ENCODE results near the gene RIMKLB. TPM values are rescaled to one million over a fixed set of nuclear protein-coding genes. Genes with fewer than 3 reads are reported as not detected.
A peak's percentile ranks its signal among the peaks of the same experiment; 100 is the strongest.
"Not testable (repeated sequence)": the region's sequence is repeated elsewhere in the genome, so short reads cannot be mapped to it uniquely, and the experiment has no call there.

Gene RIMKLB
- total RNA-seq, 1 experiment from 2014 or later: 18.0 TPM

GRCh38 chr12:8817856-8818255, 120.1 kb downstream of the RIMKLB start:
- DNase-seq (ENCODE audit: low read depth): no peak

DNA sequence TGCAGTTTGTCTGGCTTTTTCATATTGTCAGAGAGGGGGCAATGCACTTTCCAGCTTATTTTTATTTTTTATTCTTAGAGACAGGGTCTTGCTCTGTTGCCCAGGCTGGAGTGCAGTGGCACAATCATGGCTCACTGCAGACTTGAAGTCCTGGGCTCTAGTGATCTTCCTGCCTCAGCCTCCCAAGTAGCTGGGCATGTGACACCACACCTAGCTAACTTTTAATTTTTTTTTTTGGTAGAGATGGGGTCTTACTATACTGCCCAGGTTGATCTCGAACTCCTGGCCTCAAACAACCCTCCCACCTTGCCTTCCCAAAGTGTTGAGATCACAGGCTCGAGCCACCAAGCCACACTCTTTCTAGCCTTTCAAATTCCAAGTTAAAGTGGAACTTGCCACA, 120.7 kb downstream of the RIMKLB start:
- DNase-seq (ENCODE audit: low read depth): no peak

GRCh38 chr12:8819666-8819980, 121.8 kb downstream of the RIMKLB start:
- peak; percentile 7 for DNase-seq (ENCODE audit: low read depth)

- not testable (repeated sequence) for DNase-seq (ENCODE audit: low read depth)
Observed at GRCh38 chr12:8820676-8821407, 123.1 kb downstream of the RIMKLB start.

- DNase-seq (ENCODE audit: low read depth): no peak
Observed at GRCh38 chr12:8821591-8821990, 123.8 kb downstream of the RIMKLB start.

- no peak for DNase-seq (ENCODE audit: low read depth)
Observed at GRCh38 chr12:8822298-8822697, 124.5 kb downstream of the RIMKLB start, which contains the start of gene A2ML1. Gene A2ML1, plus strand, starts transcription at chr12:8822621. Its CDS starts 31 bp downstream, at chr12:8822652.

DNA sequence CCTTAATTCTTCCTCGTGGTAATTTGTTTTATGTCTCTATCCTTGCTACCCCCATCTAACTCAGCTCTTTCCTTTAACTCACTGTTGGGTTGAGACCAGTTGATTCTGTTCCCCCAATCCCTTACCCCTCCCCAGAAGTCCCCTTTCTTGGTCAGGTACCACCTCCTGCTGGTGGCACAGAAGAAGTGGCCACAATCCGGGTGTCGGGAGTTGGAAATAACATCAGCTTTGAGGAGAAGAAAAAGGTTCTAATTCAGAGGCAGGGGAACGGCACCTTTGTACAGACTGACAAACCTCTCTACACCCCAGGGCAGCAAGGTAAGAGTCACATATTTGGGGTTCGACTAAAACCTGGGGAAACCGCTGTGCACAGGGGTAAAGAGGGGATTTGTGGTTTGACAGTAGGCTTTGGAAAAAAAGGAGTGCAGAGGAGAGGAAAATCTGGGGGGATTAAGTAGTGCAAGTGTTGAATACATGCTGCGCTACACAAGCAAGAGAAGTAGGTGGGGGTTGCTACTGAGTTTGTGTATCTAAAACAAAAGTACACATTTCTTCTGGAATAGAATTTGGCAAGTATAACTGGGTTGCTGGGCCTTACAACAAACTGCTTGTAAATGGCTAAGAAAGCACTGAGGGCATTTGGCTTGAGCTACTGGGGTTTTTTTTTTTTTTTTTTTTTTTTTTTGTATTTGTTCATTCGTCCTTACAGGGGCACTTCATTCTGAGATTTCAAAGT, 125.9 kb downstream of the RIMKLB start:
- no peak for DNase-seq (ENCODE audit: low read depth)

DNA sequence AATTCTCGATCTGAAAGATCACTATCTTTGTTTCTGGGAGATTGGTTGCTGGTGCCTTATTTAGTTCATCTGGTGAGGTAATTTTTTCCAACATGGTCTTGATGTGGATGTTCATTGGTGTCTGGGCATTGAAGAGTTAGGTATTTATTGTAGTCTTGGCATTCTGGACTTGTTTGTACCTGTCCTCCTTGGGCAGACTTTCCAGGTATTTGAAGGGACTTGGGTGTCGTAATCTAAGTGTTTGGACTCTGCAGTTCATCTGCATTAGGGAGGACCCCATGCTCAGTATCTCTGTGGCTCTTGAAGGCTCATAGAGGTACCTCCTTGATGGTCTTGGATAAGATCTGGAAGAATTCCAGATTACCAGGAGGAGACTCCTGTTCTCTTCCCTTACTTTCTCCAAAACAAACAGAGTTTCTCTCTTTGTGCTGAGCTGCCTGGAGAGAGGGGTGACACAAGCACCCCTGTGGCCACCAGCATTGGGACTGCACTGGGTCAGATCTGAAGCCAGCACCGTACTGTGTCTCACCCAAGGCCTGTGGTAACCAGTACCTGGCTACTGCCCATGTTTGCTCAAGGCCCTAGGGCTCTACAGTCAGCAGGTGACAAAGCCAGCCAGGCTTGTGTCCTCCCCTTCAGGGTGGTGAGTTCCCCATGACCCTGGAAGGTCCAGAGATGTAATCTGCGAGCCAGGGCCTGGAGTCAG, 129.9 kb downstream of the RIMKLB start:
- DNase-seq (ENCODE audit: low read depth): no peak

- no peak for DNase-seq (ENCODE audit: low read depth)
Observed at GRCh38 chr12:8828257-8829124, 130.7 kb downstream of the RIMKLB start.

DNA sequence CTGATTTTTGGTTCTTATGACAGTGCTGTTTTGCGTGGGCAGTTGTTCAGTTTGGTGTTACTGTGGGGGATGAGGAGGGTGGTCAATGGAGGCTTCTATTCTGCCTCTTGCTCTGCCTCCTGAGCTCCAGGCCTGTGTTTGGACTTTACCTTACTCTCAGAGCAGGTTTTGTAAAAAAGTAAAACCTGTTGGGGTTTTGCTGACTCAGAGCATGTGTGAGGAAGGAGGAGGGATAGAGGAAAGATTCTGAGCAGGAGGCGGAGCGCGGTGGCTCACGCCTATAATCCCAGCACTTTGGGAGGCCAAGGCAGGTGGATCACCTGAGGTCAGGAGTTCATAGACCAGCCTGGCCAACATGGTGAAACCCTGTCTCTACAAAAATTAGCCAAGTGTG, 131.3 kb downstream of the RIMKLB start:
- no peak for DNase-seq (ENCODE audit: low read depth)

DNA sequence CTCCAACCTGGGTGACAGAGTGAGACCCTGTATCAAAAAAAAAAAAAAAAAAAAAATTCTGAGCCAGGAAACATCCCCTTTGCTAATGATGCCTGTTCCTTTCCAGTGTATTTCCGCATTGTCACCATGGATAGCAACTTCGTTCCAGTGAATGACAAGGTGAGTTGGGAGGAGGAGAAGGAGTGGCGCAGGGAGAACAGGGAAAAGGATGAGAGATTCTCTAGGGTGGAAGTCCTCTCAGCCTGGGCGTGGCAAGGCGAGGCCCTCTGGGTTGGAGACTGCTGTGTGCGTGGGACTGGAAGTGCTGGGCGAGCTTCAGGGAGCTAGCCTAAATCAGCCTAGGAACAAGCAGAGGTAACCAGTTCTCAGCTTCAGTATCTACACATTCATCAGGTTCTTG, 131.8 kb downstream of the RIMKLB start:
- no peak for DNase-seq (ENCODE audit: low read depth)

- no peak for DNase-seq (ENCODE audit: low read depth)
Observed at GRCh38 chr12:8831116-8831515, 133.3 kb downstream of the RIMKLB start.

- no peak for DNase-seq (ENCODE audit: low read depth)
Observed at GRCh38 chr12:8832500-8832899, 134.7 kb downstream of the RIMKLB start.

Other genes with a start within 250 kb of the RIMKLB start
- gene CLEC6A, start 242.0 kb upstream of the RIMKLB start, total RNA-seq (2014; rRNA removed; shearing (Covaris generic)): not detected in 2 replicates
- gene CLEC4D, start 184.5 kb upstream of the RIMKLB start, total RNA-seq (2014; rRNA removed; shearing (Covaris generic)): not detected in 2 replicates
- gene CLEC4E, start 157.1 kb upstream of the RIMKLB start, total RNA-seq (2014; rRNA removed; shearing (Covaris generic)): not detected in 2 replicates
- not detected in 2 replicates for gene AICDA, start 85.1 kb upstream of the RIMKLB start, total RNA-seq (2014; rRNA removed; shearing (Covaris generic))
- gene MFAP5, start 35.2 kb upstream of the RIMKLB start, total RNA-seq (2014; rRNA removed; shearing (Covaris generic)): not detected in 2 replicates
- gene A2ML1, start 124.6 kb downstream of the RIMKLB start, total RNA-seq (2014; rRNA removed; shearing (Covaris generic)): 0.02 TPM in 1 of 2 replicates, not detected in the other
- 22.4 and 32.2 TPM in 2 replicates for gene PHC1, start 216.5 kb downstream of the RIMKLB start, total RNA-seq (2014; rRNA removed; shearing (Covaris generic))

All from HT1080 (cell line).